Stimulated activated CD8-positive, alpha-beta memory T cell treated with anti-CD3 and anti-CD28 coated beads, Interleukin-12 subunit alpha, Interleukin-12 subunit beta, amount 100 ng/mL, for 1 hour (primary cell): ENCODE data around the gene UBAC2.
A peak's percentile ranks its signal among the peaks of the same experiment; 100 is the strongest.

ENCODE experiments used
- DNase-seq: peaks from one replicate; pipeline ENCODE4 v3.0.0-alpha.2; 2020; ENCODE audit warnings: low read depth

Gene UBAC2

GRCh38 chr13:99200432-99201167 lies at the start of gene UBAC2:
UBAC2 (plus strand) TSS chr13:99200854; CDS start chr13:99200909, 55 bp downstream.
- peak; percentile 93 for DNase-seq

GRCh38 chr13:99151516-99151915 lies 49.1 kb upstream of the UBAC2 start:
- no peak for DNase-seq

- no peak for DNase-seq
These were observed 47.4 kb upstream of the UBAC2 start for GRCh38 chr13:99153219-99153618.

- DNase-seq: no peak
These were observed 46.6 kb upstream of the UBAC2 start for GRCh38 chr13:99154064-99154463.

GRCh38 chr13:99155821-99156220 lies 44.8 kb upstream of the UBAC2 start:
- DNase-seq: no peak

GRCh38 chr13:99157046-99157445 lies 43.6 kb upstream of the UBAC2 start:
- no peak for DNase-seq

- DNase-seq: no peak
These were observed 41.8 kb upstream of the UBAC2 start for GRCh38 chr13:99158846-99159245.

GRCh38 chr13:99159331-99160061 lies 41.2 kb upstream of the UBAC2 start:
- DNase-seq: no peak

GRCh38 chr13:99160415-99160814 lies 40.2 kb upstream of the UBAC2 start:
- no peak for DNase-seq

GRCh38 chr13:99161512-99161911 lies 39.1 kb upstream of the UBAC2 start:
- no peak for DNase-seq

GRCh38 chr13:99162567-99163361 lies 37.9 kb upstream of the UBAC2 start:
- DNase-seq: no peak

- no peak for DNase-seq
These were observed 36.4 kb upstream of the UBAC2 start for GRCh38 chr13:99164226-99164625.

- DNase-seq: no peak
These were observed 34.7 kb upstream of the UBAC2 start for GRCh38 chr13:99165753-99166587.

GRCh38 chr13:99172951-99173350 lies 27.7 kb upstream of the UBAC2 start:
- no peak for DNase-seq

GRCh38 chr13:99173606-99174005 lies 27.0 kb upstream of the UBAC2 start:
- DNase-seq: no peak

- no peak for DNase-seq
These were observed 26.0 kb upstream of the UBAC2 start for GRCh38 chr13:99174533-99175100.

GRCh38 chr13:99176309-99177276 lies 24.1 kb upstream of the UBAC2 start:
- DNase-seq: peak; percentile 68

GRCh38 chr13:99178636-99179035 lies 22.0 kb upstream of the UBAC2 start:
- DNase-seq: no peak

- no peak for DNase-seq
These were observed 21.2 kb upstream of the UBAC2 start for GRCh38 chr13:99179460-99179859.

- DNase-seq: no peak
These were observed 18.2 kb upstream of the UBAC2 start for GRCh38 chr13:99182439-99182838.
